ENCODE measurements around the gene RNF20.

- TF ChIP-seq CTCF (IDR thresholded peaks at IDR 0.05): no peak
- no peak for TF ChIP-seq POLR2A (IDR thresholded peaks at IDR 0.05)
Observed at GRCh38 chr9:101605547-101605946, 71.9 kb downstream of the RNF20 start.
